HG02981 (cell line): Measurements from ENCODE around the gene SST.
"Not testable (repeated sequence)": the region's sequence is repeated elsewhere in the genome, so short reads cannot be mapped to it uniquely, and the experiment has no call there.

Experiments
- ATAC-seq: cut with Tn5 transposase; IDR thresholded peaks from one replicate; pipeline ENCODE4 v1.9.1; 2021; ENCODE audit warnings: mild to moderate bottlenecking, moderate library complexity; ENCODE audit not compliant: unreplicated experiment

The SST gene

GRCh38 chr3:187684880-187685279 is 14.7 kb upstream of the SST start:
- ATAC-seq: no peak

DNA sequence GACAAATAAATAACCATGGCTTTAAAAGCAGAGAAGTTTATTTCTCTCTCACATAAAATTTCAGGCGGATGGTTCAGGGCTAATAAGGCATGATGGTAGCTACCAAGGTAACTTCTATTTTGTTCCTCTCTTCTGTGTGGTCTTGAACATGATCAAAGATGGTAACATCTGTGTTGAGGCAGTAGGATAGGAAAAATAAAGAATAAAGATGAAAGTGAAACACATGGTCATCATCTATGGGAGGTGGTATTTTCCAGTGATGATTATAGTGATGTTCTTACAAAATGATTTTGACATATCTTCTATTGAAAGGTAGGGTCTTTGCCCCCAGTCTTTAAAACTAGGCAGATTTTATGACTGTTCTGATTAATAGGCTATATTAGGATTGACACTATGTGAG is 14.2 kb upstream of the SST start:
- no peak for ATAC-seq

GRCh38 chr3:187681756-187682155 is 11.6 kb upstream of the SST start:
- ATAC-seq: not testable (repeated sequence)

GRCh38 chr3:187679638-187680396 is 9.6 kb upstream of the SST start:
- ATAC-seq: peak; percentile 74

GRCh38 chr3:187678726-187679268 is 8.6 kb upstream of the SST start:
- peak; percentile 49 for ATAC-seq

GRCh38 chr3:187677604-187678003 is 7.4 kb upstream of the SST start:
- no peak for ATAC-seq

GRCh38 chr3:187673012-187673411 is 2.8 kb upstream of the SST start:
- no peak for ATAC-seq

DNA sequence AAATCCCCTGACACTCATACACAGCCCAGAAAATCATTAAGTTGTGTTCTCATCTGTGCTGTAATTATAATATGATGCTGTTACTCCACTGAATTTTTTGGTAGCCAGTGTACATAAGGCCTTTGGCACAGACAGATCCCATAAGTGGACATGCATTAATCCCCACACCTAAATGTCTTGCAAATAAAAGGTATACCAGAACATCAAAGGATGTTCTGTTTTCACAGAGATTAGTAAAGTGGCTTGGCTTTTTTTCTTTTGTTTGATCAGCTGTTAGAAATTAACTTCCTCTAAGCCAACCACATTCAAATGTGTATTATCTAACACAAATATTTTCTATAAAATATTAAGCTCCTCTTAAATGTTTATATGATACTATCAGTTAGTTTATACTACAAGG is 2.7 kb downstream of the SST start:
- ATAC-seq: no peak

DNA sequence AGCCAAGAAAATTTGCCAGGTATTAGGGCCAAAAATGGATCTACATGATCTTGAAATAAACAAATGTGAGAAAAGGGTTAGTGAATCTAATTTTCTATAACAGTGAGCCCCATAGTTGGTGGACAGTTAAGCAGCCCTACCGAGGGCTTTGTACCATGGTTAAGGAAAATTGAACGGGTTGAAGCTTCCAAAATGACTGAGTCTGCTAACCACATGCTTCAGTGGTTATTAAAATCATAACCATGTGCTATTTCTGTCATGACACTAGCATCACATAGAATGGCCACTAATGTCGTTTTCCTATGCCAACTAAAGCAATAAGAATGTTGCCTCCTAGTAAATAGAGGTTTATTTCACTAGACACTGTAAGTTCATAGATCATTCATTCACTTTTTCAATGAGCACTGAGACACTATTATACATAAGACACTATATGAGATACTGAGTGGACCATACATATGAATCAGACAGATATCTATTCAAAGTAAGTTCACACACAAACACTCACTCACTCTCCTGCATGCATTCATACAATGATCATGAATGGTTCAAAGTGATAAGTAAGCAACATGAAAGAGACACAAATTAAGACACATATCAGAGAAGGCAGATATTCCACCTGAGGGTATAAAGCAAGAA is 4.3 kb downstream of the SST start:
- no peak for ATAC-seq

GRCh38 chr3:187665010-187665409 is 5.2 kb downstream of the SST start:
- no peak for ATAC-seq

DNA sequence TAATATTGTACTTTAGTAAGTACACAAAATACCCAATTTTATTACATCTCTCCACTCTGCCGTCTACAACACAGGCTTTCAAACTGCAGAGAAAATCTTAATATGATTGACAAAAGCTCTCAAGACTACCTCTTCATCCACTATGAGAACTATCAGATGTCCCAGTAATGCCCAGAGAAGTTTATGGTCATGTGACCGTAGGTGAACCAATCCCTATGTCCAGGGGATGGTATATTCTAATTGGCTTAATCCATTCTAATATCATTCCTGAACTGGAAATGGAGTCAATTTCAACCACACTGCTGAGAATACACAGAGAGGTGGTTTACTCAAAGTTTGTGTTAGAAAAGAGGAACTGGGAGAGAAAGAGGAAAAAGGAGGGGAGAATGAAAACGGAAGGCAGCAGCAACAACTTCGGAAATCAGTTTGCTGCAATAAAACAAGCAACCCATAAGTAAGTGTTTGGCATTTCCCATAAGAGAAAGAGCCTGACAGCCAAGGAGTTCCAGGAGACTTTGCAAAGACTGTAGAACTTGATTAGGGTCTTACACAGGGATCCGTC is 7.3 kb downstream of the SST start:
- no peak for ATAC-seq

DNA sequence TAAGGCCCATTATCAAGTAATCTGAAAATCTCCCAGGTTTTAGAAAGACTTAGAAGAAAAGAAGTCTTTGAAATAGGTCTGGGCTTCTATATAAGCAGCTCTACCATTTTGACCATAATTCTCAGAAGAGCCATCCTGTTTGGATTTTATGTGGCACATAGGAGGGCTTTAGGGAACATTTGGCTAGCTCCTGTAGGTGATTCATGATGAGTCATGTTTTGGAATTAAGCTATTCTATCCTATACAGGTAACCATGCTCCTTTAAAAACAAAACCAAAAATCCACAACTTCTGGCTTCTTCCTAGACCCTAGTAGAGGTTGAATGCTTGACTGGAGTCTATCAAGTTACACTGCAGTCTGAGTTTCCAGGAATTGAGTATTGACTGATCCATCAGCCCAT is 8.9 kb downstream of the SST start:
- ATAC-seq: no peak

DNA sequence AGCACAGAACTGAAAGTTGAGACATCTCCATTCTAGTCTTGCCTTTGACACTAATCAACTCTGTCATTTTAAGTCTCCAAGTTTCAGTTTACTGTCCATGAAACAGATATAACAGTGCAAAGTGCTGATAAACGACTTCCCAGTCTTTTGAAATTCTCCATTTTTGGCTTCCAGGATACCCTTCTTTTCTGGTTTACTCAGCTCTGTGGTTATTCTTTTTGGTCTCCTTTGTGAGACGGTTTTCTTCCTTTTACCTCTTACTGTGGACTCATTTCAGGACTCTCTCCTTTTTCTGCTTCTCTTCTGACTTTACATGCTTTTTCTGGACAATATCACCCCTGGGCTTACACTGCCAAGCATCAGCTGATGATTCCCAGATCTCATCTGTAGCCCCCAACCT is 18.9 kb downstream of the SST start:
- no peak for ATAC-seq

DNA sequence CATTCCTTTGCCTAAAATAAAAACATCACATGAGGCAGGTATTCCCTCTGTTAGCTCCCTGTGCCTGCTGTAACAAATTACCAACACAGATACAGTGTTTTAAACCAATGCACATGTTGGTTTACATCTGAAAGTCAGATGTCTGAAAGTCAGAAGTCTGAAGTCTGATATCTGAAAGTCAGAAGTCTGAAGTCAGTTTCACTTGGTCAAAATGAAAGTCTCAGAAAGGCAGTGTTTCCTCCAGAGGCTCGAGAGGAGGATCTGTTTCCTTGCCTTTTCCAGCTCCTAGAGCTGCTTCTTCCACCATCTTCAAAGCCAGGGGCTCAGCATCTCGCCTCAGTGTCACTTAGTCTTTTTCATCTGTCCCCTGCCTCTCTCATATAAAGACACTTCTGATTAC is 22.0 kb downstream of the SST start:
- ATAC-seq: peak; percentile 95

DNA sequence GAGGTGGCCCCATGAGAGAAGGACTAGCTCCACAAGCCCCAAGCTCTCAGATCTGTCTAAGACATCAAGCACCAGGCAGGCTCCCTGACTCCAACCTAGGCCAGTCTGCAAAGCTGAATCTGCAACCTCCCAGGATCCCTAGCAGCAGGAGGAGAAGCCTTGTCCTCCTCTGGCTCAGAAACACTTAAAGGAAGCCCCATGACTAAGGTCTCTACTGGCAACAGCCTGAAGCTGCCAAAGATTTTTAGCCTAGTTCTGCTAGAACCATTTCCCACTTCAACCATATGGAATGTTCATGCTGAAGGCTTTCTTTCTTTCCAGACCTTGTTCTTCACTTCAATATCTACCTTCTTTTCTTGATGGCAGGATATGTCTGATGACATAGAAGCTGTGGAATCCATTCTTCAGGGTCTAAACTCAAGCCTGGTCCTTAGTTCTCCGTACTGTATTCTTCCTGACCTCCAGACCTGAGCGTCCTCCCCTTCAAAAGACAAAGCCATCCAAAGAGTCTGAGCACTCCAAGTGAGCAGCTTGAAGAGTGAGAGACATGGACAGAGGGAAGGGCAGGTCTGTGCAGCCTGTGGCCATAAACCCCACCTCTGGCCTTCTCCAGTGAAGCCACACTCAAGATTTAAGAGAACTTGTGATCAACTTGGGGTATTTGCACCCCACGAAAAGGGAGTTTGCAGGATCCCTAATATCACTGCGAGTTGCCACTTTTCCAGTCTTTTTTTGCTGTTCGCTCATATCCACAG is 23.1 kb downstream of the SST start:
- no peak for ATAC-seq

DNA sequence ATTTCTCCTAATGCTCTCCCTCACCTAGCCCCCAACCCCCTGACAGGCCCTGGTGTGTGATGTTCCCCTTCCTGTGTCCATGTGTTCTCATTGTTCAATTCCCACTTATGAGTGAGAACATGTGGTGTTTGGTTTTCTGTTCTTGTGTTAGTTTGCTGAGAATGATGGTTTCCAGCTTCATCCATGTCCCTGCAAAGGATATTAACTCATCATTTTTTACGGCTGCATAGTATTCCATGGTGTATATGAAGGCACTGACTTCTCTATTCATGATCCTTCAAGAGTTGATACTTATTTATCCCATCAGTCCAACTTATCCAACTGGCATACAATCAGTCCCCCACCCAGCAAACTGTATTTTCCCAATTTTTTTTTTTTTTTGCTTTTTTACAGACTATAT is 24.8 kb downstream of the SST start:
- not testable (repeated sequence) for ATAC-seq

DNA sequence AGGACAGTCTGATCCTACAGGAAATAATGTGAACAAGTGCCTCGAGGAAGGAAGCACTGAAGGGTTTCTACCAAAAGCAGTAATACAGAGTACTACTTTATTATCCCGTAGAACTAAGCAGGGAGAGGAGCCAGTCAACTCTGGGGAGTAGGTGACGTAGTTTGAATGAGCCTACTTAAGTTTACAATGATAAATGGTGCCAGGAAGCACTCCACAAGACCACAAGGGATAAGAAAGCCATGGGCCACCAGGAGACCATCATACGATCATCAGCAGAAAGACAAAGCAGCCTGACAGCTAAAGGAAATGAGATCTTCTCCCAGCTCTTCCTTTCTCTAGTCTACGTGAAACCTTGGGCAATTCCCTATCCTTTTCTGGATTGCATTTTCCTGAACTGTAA is 27.3 kb downstream of the SST start:
- no peak for ATAC-seq

- ATAC-seq: no peak
Measured at GRCh38 chr3:187641320-187642016, 28.7 kb downstream of the SST start.

DNA sequence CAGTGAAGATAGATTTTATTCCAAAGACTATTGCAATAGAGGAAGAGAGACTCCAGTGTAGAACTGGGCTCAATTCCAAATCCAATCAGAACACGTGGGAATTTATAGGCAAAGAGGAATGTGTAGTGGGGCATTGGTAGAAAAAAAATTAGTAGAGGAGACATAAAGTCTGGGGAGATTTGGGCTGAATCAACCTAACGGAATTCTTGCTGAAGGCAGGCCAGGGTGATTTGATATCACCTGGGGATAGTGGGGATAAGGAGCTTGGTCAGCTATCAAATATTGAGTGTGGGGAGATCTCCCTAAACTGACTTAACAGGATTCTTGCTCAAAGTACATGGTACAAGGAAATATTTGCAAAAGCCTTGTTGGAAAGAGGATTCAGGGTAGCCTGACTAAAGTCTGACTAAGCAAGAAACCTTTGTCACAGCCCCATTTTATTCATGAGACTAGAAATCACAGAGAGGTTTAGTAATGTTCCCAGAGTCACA is 29.6 kb downstream of the SST start:
- ATAC-seq: no peak

- ATAC-seq: no peak
Measured at GRCh38 chr3:187639927-187640568, 30.1 kb downstream of the SST start.
